Central memory CD8-positive, alpha-beta T cell (primary cell): ENCODE results near the gene RCVRN.

ENCODE experiments used
- ATAC-seq: fragments of 150-1000 bp; cut with Tn5 transposase; replicated peaks from 2 replicates; pipeline ENCODE4 v1.10.0; 2022; ENCODE audit warnings: mild to moderate bottlenecking, moderate FRiP score, moderate number of reproducible peaks; ENCODE audit not compliant: poor library complexity, severe bottlenecking; ENCODE audit errors: extremely low read depth
- DNase-seq, 2 donors: peaks; one replicate each; pipeline ENCODE4 v3.0.0; 2021; ENCODE audit warnings: low spot score in 2 of 2
- H3K27ac Mint-ChIP-seq: one replicate; pipeline ENCODE4 v1.8.0; 2022; ENCODE audit warnings: low read depth, mild to moderate bottlenecking, moderate library complexity, mixed read lengths
- H3K27me3 Mint-ChIP-seq: one replicate; pipeline ENCODE4 v1.8.0; 2022; ENCODE audit warnings: mixed read lengths
- H3K36me3 Mint-ChIP-seq: one replicate; pipeline ENCODE4 v1.8.0; 2022; ENCODE audit warnings: mild to moderate bottlenecking, moderate library complexity, mixed read lengths; ENCODE audit not compliant: insufficient read depth
- H3K4me1 Mint-ChIP-seq: one replicate; pipeline ENCODE4 v1.8.0; 2022; ENCODE audit warnings: mixed read lengths
- H3K4me3 Mint-ChIP-seq: one replicate; pipeline ENCODE4 v1.8.0; 2022; ENCODE audit warnings: mild to moderate bottlenecking, moderate library complexity, mixed read lengths
- H3K9me3 Mint-ChIP-seq: one replicate; pipeline ENCODE4 v1.8.0; 2022; ENCODE audit warnings: mixed read lengths

Gene RCVRN

DNA sequence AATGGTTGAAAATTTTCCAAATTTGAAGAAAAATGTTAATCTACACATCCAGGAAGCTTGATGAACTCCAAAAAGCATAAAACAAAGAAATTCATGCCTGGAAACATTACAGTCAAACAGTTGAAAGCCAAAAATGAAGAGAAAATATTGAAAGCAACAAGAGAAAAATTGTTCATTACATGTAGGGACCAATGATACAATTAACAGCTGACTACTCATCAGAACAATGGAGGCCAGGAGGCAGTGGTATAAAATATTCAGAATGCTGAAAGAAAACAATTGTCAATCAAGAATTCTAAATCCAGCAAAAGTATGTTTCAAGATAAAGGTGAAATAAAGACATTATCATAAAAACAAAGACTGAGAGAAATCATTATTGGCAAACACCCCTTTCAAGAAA lies 21.6 kb downstream of the RCVRN start:
- peaks cover 25% of the 10 kb centered on the region for H3K27me3 Mint-ChIP-seq
- H3K4me3 Mint-ChIP-seq: no peak overlapping the region
- H3K4me1 Mint-ChIP-seq: no peaks in the 10 kb centered on the region
- ATAC-seq (no peak), DNase-seq (no peak)
- no peak overlapping the region for H3K27ac Mint-ChIP-seq
- peaks cover 9% of the 10 kb centered on the region for H3K9me3 Mint-ChIP-seq
- no peaks in the 10 kb centered on the region for H3K36me3 Mint-ChIP-seq

DNA sequence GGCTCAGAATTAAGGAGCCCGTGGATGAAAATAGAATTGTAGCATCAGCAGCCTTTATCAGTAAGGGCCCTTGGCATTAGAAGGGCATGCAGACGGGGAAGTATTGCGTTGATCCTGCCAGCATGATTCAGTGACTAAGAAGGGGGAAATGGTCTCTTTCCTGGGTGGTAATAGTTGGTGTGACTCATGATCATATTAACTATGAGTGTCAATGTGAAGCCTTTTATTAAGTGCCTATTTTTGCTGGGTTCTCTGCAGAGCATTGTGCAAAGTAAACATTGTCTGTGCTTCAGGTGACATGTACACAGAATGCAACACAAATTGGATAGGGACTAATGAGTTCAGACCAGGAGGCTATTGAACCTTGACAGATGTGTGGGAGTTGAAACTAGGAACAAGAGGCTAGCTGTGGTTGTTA lies 24.5 kb downstream of the RCVRN start:
- no peak for ATAC-seq
- Mint-ChIP-seq H3K4me1 (no peaks in the 10 kb centered on the region), H3K4me3 (no peak overlapping the region), H3K36me3 (no peaks in the 10 kb centered on the region), H3K27me3 (peaks cover 36% of the 10 kb centered on the region), H3K27ac (no peak overlapping the region), H3K9me3 (peaks cover 9% of the 10 kb centered on the region)
- DNase-seq: no peak

DNA sequence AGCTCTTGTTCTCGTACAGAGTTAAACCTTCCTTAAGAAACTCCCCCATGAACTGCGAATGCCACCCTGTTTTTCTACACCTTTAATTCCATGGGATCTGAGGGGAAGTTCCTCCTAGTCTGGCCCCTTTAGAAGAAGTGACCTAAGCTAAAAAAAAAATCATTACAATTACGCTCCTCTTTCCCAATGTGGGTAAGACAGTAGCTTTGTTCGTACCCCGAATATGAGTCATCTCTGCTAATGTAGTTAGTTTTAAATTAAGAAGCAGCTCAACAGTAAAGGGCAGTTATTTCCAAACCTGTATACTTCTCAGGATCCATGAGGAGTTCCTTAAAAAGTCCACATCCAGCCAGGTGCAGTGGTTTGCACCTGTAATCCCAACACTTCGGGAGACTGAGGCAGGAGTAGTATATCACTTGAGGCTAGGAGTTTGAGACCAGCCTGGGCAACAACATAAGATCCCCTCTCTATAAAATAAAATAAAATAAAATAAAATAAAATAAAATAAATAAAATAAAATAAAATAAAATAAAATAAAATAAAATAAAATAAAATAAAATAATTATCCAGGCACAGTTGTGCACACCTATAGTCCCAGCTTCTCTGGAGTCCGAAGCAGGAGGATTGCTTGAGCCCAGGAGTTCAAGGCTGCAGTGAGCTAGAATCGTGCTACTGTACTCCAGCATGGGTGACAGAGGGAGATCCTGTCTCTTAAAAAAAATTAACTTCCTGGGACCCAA lies 26.1 kb downstream of the RCVRN start:
- DNase-seq (no peak), ATAC-seq (no peak)
- peaks cover 48% of the 10 kb centered on the region for H3K27me3 Mint-ChIP-seq
- no peaks in the 10 kb centered on the region for H3K4me1 Mint-ChIP-seq
- no peaks in the 10 kb centered on the region for H3K36me3 Mint-ChIP-seq
- no peak overlapping the region for H3K4me3 Mint-ChIP-seq
- H3K9me3 Mint-ChIP-seq: peaks cover 9% of the 10 kb centered on the region
- H3K27ac Mint-ChIP-seq: no peak overlapping the region

DNA sequence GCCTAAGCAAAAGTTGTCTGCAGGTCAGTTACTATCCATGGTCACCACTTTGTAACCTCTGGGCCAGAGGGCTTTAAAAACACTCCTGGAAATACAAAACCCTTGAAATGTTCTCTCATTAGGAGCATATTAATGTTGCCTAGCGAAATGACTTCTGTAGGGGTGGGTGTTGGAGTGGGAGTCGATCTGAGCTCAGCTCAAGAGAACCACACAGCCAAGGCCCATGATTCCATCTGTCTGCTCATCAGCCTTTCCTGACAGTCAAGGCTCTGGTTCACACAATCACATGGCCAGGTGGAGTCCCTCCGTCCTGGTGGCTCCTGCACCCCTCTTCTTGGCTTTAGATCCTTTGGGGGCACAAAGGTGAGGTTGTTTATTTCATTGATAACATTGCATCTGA lies 26.7 kb downstream of the RCVRN start:
- no peaks in the 10 kb centered on the region for H3K36me3 Mint-ChIP-seq
- no peak for ATAC-seq
- no peak overlapping the region for H3K27ac Mint-ChIP-seq
- H3K27me3 Mint-ChIP-seq: peaks cover 52% of the 10 kb centered on the region
- H3K9me3 Mint-ChIP-seq: peaks cover 5% of the 10 kb centered on the region
- no peaks in the 10 kb centered on the region for H3K4me1 Mint-ChIP-seq
- H3K4me3 Mint-ChIP-seq: no peak overlapping the region
- no peak for DNase-seq

DNA sequence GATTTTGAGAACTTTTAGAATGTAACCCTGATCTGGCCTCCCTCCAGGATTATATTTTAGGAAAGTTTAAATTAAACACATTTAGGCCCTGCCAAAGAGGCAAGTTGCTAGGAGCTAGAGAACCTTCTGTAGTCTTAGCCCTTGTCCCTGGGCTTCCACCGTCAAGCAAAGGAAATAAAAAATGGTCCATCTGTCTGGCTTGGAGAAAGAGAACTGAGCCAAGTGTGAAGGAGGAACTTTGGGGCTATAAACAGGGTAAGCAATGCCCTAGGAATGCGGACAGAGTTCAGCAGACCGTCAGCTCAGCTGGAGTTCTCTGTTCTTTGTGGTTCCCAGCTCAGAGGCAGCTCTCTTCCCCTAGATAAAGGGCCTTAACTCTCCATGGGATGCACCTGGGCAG lies 29.6 kb downstream of the RCVRN start:
- H3K27ac Mint-ChIP-seq: no peak overlapping the region
- H3K36me3 Mint-ChIP-seq: no peaks in the 10 kb centered on the region
- H3K4me3 Mint-ChIP-seq: no peak overlapping the region
- no peak for DNase-seq
- peaks cover 69% of the 10 kb centered on the region for H3K27me3 Mint-ChIP-seq
- ATAC-seq: no peak
- no peaks in the 10 kb centered on the region for H3K4me1 Mint-ChIP-seq
- no peaks in the 10 kb centered on the region for H3K9me3 Mint-ChIP-seq

DNA sequence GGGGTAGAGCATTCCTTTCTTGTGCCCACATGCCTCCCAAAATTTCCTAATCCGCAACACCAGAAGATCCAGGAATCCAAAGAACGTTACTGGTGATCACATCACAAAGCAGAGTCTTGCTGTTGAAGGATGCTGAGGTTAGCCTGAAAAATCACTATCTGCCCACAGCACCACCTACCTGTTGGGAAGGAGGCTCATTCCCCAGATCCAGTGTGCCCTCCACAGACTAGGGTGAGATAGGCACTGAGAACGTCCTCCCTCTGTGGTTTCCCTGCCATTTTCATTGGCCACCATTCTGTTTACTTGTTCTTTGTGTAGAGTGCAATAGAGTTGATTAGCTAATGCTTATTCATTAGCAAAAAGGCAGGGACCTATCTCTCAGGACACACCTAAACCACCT lies 30.3 kb downstream of the RCVRN start:
- Mint-ChIP-seq H3K4me3 (no peak overlapping the region), H3K27me3 (peaks cover 64% of the 10 kb centered on the region), H3K36me3 (no peaks in the 10 kb centered on the region), H3K4me1 (no peaks in the 10 kb centered on the region), H3K27ac (no peak overlapping the region), H3K9me3 (no peaks in the 10 kb centered on the region)
- ATAC-seq: no peak
- no peak for DNase-seq

DNA sequence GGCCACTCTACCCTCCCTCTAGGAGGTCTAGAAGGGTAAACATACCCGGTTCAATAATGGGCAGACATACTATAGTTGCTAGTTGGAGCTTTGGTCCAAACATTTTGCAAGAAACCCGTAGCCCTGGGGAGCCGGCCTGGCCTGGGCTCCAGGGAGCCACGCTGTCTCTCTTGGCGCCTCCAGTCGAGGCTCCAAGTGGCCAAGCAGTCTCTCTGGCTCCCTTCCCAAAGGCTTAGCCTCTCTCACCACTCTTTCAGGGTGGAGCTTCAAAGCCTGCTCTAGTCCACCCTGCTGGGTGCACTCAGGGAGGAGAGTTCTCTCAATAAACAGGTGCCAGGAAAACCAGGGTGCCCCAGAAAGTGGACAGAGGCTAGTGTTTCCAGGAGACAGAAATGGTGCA lies 32.2 kb downstream of the RCVRN start:
- no peak overlapping the region for H3K27ac Mint-ChIP-seq
- DNase-seq (no peak), ATAC-seq (no peak)
- no peaks in the 10 kb centered on the region for H3K36me3 Mint-ChIP-seq
- H3K4me3 Mint-ChIP-seq: no peak overlapping the region
- no peaks in the 10 kb centered on the region for H3K9me3 Mint-ChIP-seq
- H3K27me3 Mint-ChIP-seq: peaks cover 72% of the 10 kb centered on the region
- no peaks in the 10 kb centered on the region for H3K4me1 Mint-ChIP-seq

DNA sequence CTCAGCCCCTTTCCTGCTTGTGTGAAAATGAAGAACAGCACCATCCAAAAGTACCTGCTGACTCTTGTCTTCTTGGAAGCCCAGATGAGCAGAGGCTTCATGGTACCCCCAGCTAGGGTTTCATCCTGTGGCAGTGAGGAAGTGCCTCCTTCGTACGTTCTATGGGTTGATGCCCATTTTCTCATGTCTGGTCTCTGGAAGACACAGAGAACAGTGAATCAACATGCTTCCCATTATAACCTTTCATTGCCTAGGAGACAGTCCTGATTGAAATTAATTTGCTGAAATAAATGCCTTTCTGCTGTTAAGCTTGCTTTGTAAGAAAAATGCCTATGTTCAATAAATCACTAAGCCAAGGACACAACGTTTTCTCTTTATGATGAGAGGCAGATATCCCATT lies 36.5 kb downstream of the RCVRN start:
- Mint-ChIP-seq H3K4me1 (peaks cover 5% of the 10 kb centered on the region), H3K36me3 (no peaks in the 10 kb centered on the region), H3K9me3 (peaks cover 6% of the 10 kb centered on the region), H3K27ac (no peak overlapping the region), H3K4me3 (no peak overlapping the region), H3K27me3 (peaks cover 59% of the 10 kb centered on the region)
- no peak for ATAC-seq
- no peak for DNase-seq

DNA sequence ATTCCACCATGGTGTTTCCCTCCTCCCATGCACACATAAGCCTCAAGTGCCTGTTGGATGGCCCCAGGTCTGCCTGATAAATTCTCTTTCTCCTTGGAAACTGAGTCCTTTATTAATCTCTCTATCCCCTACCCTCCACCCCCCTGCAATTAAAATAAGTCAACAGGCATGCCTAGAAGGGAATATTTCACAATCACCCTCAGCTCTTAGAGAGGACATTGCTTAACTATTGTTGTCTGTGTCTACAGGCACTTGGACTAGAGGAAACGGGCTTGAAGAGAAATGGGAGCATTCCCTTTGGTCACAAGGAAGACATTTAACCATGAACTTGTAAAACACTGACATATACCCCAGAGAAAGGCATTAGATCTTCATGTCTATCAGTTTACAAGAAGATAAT lies 39.5 kb downstream of the RCVRN start:
- no peak for DNase-seq
- Mint-ChIP-seq H3K4me3 (no peak overlapping the region), H3K36me3 (no peaks in the 10 kb centered on the region), H3K27me3 (peaks cover 54% of the 10 kb centered on the region), H3K9me3 (peaks cover 11% of the 10 kb centered on the region), H3K27ac (no peak overlapping the region), H3K4me1 (peaks cover 5% of the 10 kb centered on the region)
- ATAC-seq: no peak

DNA sequence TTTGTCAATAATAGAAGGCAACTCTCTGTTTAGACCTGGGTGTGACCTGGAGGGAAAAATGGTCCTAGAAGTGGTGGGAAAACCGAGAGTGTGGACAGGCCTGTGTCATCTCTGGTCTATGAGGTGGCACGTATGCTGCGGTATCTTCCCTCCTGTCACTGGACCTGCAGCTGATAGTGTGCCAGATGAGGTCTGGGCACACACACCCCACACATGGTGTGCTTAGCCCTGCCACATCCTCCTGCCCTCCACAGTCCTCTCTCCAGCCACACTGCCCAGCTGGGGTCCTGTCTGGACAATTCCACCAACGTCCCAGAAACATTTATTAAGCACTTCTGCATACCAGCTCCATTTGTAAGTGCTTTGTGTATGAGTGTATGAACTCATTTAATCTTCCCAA lies 42.1 kb downstream of the RCVRN start:
- H3K27ac Mint-ChIP-seq: no peak overlapping the region
- ATAC-seq: no peak
- DNase-seq: no peak
- H3K36me3 Mint-ChIP-seq: no peaks in the 10 kb centered on the region
- H3K9me3 Mint-ChIP-seq: peaks cover 11% of the 10 kb centered on the region
- peaks cover 5% of the 10 kb centered on the region for H3K4me1 Mint-ChIP-seq
- peaks cover 38% of the 10 kb centered on the region for H3K27me3 Mint-ChIP-seq
- no peak overlapping the region for H3K4me3 Mint-ChIP-seq

DNA sequence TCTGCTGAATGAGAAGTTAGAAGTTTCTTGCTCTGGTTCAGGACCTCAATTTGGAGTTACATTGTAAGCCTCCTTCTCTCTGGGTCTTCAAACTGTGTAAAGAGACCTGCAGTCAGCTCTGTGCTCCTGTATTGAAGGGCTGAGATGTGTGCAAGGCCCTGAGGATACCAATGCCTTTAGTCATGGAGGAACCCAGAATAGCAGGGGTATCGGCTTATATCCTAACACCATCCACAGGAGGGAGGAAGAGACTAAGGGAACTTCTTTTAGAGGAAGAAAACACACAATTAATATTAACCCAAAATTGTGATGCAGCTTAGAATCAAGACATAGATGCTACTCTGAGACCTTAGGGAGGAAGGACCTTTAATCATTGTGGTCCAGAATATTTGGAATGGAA lies 42.9 kb downstream of the RCVRN start:
- Mint-ChIP-seq H3K36me3 (no peaks in the 10 kb centered on the region), H3K27ac (no peak overlapping the region), H3K27me3 (peaks cover 41% of the 10 kb centered on the region), H3K4me1 (peaks cover 5% of the 10 kb centered on the region), H3K4me3 (no peak overlapping the region), H3K9me3 (peaks cover 11% of the 10 kb centered on the region)
- ATAC-seq (no peak), DNase-seq (no peak)

DNA sequence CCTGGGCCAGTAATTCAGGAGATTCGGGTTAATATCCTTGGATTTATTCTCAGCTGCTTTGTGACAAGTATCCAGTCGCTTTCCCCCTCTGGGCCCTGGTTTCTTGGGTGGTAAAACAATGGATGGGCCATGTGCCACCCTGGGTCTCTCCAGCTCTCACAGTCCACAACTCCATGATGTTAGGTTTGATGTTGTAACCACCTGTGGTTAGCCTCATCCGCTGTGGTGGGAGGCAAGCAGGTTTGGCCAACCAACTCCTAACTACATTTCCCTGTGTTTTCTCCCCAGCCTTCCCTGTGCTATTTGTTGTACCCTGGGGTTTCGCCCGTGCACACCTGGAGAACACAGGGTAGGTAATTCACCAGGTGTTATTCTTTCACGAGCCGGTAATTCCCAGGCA lies 44.2 kb downstream of the RCVRN start:
- Mint-ChIP-seq H3K27ac (no peak overlapping the region), H3K9me3 (peaks cover 11% of the 10 kb centered on the region), H3K27me3 (peaks cover 42% of the 10 kb centered on the region), H3K4me1 (peaks cover 5% of the 10 kb centered on the region), H3K4me3 (no peak overlapping the region), H3K36me3 (no peaks in the 10 kb centered on the region)
- ATAC-seq (no peak), DNase-seq (no peak)

DNA sequence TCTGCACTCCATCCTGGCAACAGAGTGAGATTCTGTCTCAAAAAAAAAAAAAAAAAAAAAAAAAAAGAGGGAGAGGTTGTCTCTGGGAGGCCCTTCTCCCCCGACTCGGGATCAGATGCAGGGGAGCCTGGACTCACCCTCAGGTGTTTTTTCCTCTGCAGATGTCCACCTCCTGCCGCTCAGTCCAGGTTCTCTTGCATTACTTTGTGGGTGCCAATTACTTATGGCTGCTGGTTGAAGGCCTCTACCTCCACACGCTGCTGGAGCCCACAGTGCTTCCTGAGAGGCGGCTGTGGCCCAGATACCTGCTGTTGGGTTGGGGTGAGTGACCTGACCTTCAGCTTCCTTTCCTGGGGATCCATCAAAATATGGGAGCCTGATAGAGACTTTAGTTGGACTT lies 45.3 kb downstream of the RCVRN start:
- Mint-ChIP-seq H3K4me3 (no peak overlapping the region), H3K9me3 (peaks cover 5% of the 10 kb centered on the region), H3K36me3 (no peaks in the 10 kb centered on the region), H3K4me1 (no peaks in the 10 kb centered on the region), H3K27me3 (peaks cover 32% of the 10 kb centered on the region), H3K27ac (no peak overlapping the region)
- ATAC-seq (no peak), DNase-seq (no peak)
